HG02798 (cell line): ENCODE measurements around the gene TEX55.
"Not testable (repeated sequence)": the region's sequence is repeated elsewhere in the genome, so short reads cannot be mapped to it uniquely, and the experiment has no call there.

ENCODE experiments used
- ATAC-seq: cut with Tn5 transposase; IDR thresholded peaks from one replicate; pipeline ENCODE4 v1.9.1; 2021; ENCODE audit warnings: mild to moderate bottlenecking; ENCODE audit not compliant: unreplicated experiment, poor library complexity

TEX55 gene

GRCh38 chr3:119157971-119158370, 12.0 kb downstream of the TEX55 start:
- no peak for ATAC-seq

- ATAC-seq, result no peak
These were observed 14.4 kb downstream of the TEX55 start for GRCh38 chr3:119160361-119160760.

GRCh38 chr3:119160815-119161214, 14.8 kb downstream of the TEX55 start:
- ATAC-seq, result no peak

GRCh38 chr3:119161240-119161639, 15.3 kb downstream of the TEX55 start:
- ATAC-seq, result no peak

- ATAC-seq, result not testable (repeated sequence)
These were observed 18.8 kb downstream of the TEX55 start for GRCh38 chr3:119164745-119165144.

GRCh38 chr3:119170821-119171220, 24.9 kb downstream of the TEX55 start:
- ATAC-seq, result no peak

GRCh38 chr3:119173325-119173724, 27.4 kb downstream of the TEX55 start, which contains the start of gene UPK1B:
UPK1B (plus strand) TSS chr3:119173598; CDS start chr3:119186742, 13,144 bp downstream.
- no peak for ATAC-seq

GRCh38 chr3:119175872-119176756, 30.1 kb downstream of the TEX55 start:
- ATAC-seq, result no peak

- no peak for ATAC-seq
These were observed 30.8 kb downstream of the TEX55 start for GRCh38 chr3:119176778-119177177.

- ATAC-seq, result no peak
These were observed 31.4 kb downstream of the TEX55 start for GRCh38 chr3:119177321-119177720.

- ATAC-seq, result no peak
These were observed 35.8 kb downstream of the TEX55 start for GRCh38 chr3:119181765-119182164.

- ATAC-seq, result no peak
These were observed 38.1 kb downstream of the TEX55 start for GRCh38 chr3:119184111-119184510.

- no peak for ATAC-seq
These were observed 39.0 kb downstream of the TEX55 start for GRCh38 chr3:119184796-119185570.

- ATAC-seq, result no peak
These were observed 41.3 kb downstream of the TEX55 start for GRCh38 chr3:119187266-119187665.

- ATAC-seq, result no peak
These were observed 45.8 kb downstream of the TEX55 start for GRCh38 chr3:119191800-119192199.

GRCh38 chr3:119194237-119195150, 48.5 kb downstream of the TEX55 start:
- no peak for ATAC-seq

GRCh38 chr3:119195151-119195476, 49.1 kb downstream of the TEX55 start:
- ATAC-seq, result no peak

- no peak for ATAC-seq
These were observed 49.9 kb downstream of the TEX55 start for GRCh38 chr3:119195911-119196310.
